ENCODE data around the gene KIAA1328.

DNA sequence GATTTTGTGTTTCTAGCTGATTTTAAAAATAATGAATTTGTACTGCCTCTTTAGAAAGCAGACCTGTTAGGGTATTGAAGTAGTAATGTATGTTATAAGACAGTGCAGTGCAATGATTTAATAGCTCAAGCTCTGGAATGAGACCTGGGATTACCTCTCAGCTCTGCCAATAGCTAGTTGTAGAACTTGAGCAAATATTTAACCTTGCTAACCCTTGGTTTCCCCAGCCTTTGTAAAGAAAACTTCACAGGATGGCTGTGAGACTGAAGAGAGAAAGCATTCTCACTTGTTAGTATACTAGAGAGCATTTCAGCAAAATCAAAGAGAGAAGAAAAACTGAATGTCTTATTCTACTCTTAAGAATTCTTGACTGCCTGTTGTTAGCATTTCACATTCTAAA, 293.9 kb downstream of the KIAA1328 start:
- TF ChIP-seq POLR2A (IDR thresholded peaks at IDR 0.05): no peak
- TF ChIP-seq, protein P1, sequence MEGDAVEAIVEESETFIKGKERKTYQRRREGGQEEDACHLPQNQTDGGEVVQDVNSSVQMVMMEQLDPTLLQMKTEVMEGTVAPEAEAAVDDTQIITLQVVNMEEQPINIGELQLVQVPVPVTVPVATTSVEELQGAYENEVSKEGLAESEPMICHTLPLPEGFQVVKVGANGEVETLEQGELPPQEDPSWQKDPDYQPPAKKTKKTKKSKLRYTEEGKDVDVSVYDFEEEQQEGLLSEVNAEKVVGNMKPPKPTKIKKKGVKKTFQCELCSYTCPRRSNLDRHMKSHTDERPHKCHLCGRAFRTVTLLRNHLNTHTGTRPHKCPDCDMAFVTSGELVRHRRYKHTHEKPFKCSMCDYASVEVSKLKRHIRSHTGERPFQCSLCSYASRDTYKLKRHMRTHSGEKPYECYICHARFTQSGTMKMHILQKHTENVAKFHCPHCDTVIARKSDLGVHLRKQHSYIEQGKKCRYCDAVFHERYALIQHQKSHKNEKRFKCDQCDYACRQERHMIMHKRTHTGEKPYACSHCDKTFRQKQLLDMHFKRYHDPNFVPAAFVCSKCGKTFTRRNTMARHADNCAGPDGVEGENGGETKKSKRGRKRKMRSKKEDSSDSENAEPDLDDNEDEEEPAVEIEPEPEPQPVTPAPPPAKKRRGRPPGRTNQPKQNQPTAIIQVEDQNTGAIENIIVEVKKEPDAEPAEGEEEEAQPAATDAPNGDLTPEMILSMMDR (IDR thresholded peaks at IDR 0.05): no peak

Measured in Peyer's patch (tissue), 4 donors.